ENCODE data around the gene ALLC. TPM values are rescaled to one million over a fixed set of nuclear protein-coding genes. Genes with fewer than 3 reads are reported as not detected.

ALLC gene
- total and polyA plus RNA-seq, 9 of the 15 experiments (the other 6 are each of a cell fraction or from before 2014, with no cell fraction given): not detected

DNA sequence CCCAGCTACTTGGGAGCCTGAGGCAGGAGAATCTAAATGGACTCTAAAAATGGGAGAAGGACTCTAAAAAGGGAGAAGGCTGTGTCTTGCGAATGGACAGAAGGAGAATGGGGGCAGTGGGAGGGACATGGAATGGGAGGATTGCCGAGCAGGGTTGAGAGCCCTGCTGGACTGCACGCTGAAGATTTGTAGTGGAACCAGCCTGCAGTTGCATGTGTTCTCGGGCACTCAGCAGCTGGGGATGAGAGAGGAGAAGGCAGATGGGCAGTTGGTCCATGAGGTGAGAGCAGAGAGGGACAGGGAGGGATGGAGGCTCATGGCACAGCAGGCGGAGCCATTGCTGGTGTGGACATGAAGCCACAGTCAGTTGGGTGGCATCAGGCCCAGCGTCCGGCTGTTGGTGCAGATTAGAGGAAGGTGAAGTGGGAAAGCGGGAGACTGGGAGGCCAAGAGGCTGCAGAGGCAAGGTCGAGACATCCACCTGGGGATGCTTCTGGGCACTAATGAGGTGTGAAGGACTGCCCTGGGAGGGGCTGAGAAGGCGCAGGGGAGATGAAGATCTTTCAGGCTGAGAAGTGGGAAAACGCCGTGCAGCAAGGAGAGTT lies 86.1 kb downstream of the ALLC start:
- Histone ChIP-seq H3K27ac (ENCODE audit: extremely low read depth, low read depth, low read length) (no peak overlapping the region), H2AFZ (ENCODE audit: low read depth, low read length) (no peak overlapping the region), H3K9me1 (ENCODE audit: control insufficient read depth, insufficient read depth, low read length) (no peaks in the 10 kb centered on the region), H3K9me3 (replicated peaks; ENCODE audit: control insufficient read depth, insufficient read depth, low read depth, low read length) (no peaks in the 10 kb centered on the region; the same call in 1 of the 2 replicates), H3K4me3 (no peak overlapping the region), H3K36me3 (ENCODE audit: control insufficient read depth, insufficient read depth, low read length) (no peaks in the 10 kb centered on the region), H3K4me1 (replicated peaks in 1 of 2; ENCODE audit: control insufficient read depth in 2 of 2, insufficient read depth in 2 of 2, low read length in 2 of 2) (no peaks in the 10 kb centered on the region), H4K20me1 (replicated peaks; ENCODE audit: control insufficient read depth, insufficient read depth, low read length) (no peaks in the 10 kb centered on the region), H3K27me3 (ENCODE audit: control insufficient read depth in 2 of 2, insufficient read depth in 2 of 2, low read length in 2 of 2) (peaks cover 2 to 36% of the 10 kb centered on the region in 2 experiments; a peak in 4 of 5 replicates), H3K9ac (ENCODE audit: insufficient read depth in 1 of 2, low read depth in 2 of 2, low read length in 2 of 2) (no peak overlapping the region), H3K79me2 (ENCODE audit: control insufficient read depth, insufficient read depth, low read length) (no peaks in the 10 kb centered on the region), H3K4me2 (ENCODE audit: insufficient read depth, low read length) (no peak overlapping the region)
- intact Hi-C loops (cut with micrococcal nuclease): no loop called here
- TF ChIP-seq TRIM28 (IDR thresholded peaks at IDR 0.05): no peak
- TF ChIP-seq ZNF592 (IDR thresholded peaks at IDR 0.05): no peak
- no peak for TF ChIP-seq ZBTB7A (IDR thresholded peaks at IDR 0.05; ENCODE audit: borderline replicate concordance, control insufficient read depth, low read depth, low read length)
- TF ChIP-seq NCOA6 (IDR thresholded peaks at IDR 0.05): no peak
- TF ChIP-seq RNF2 (IDR thresholded peaks at IDR 0.05): no peak
- no peak for TF ChIP-seq MCM3 (IDR thresholded peaks at IDR 0.05)
- no peak for TF ChIP-seq TOE1 (IDR thresholded peaks at IDR 0.05; ENCODE audit: borderline replicate concordance)
- TF ChIP-seq TOE1 (CRISPR knock-in tag; IDR thresholded peaks at IDR 0.05; ENCODE audit: borderline replicate concordance, low read depth): no peak
- TF ChIP-seq HMG20B (CRISPR knock-in tag; IDR thresholded peaks at IDR 0.05): no peak
- TF ChIP-seq ZNF395 (CRISPR knock-in tag; IDR thresholded peaks at IDR 0.05): no peak
- no peak for TF ChIP-seq ZNF354B (CRISPR knock-in tag; IDR thresholded peaks at IDR 0.05)
- no peak for TF ChIP-seq LCOR (CRISPR knock-in tag; IDR thresholded peaks at IDR 0.05)
- TF ChIP-seq FIP1L1 (IDR thresholded peaks at IDR 0.05; ENCODE audit: low read depth, low read length, poor library complexity, severe bottlenecking): no peak
- TF ChIP-seq SP2 (IDR thresholded peaks at IDR 0.05; ENCODE audit: extremely low read depth, low read depth, low read length, poor library complexity, severe bottlenecking): no peak
- ChIA-PET POLR2A (no interaction called here), CTCF (ENCODE audit: low intra/inter-chr PET ratio) (no interaction called here)
- in situ Hi-C loops (cut with MboI): no loop called here
- no peak for DNase-seq (ENCODE audit: extremely low read depth in 1 of 4, low spot score in 3 of 4)
- BruUV-seq (replicated peaks): no TSS peak
- WGBS (ENCODE audit: insufficient coverage, low coverage, missing lambda C conversion rate): 1% methylated on average over 11 of the region's 12 CpGs
- ATAC-seq: no peak
- no peak for FAIRE-seq

Data from K562 (cell line).